DMS114 treated with DMSO at 0.1 percent for 48 hours (cell line): Measurements from ENCODE around the gene C1orf74.

Experiments used
- DNase-seq: peaks from one replicate; lab custom pipeline; 2025; ENCODE audit not compliant: unreplicated experiment; lab: John Stamatoyannopoulos, UW

Gene C1orf74

GRCh38 chr1:209747580-209748262 lies 36.6 kb downstream of the C1orf74 start:
- DNase-seq: no peak

- DNase-seq: no peak
These were observed 37.8 kb downstream of the C1orf74 start for GRCh38 chr1:209746451-209747165.

GRCh38 chr1:209743145-209743482 lies 41.2 kb downstream of the C1orf74 start:
- no peak for DNase-seq

- DNase-seq: no peak
These were observed 41.8 kb downstream of the C1orf74 start for GRCh38 chr1:209742409-209743144.

GRCh38 chr1:209741889-209742288 lies 42.5 kb downstream of the C1orf74 start:
- no peak for DNase-seq

- DNase-seq: no peak
These were observed 43.2 kb downstream of the C1orf74 start for GRCh38 chr1:209741193-209741592.

- DNase-seq: no peak
These were observed 46.1 kb downstream of the C1orf74 start for GRCh38 chr1:209738270-209738669.

GRCh38 chr1:209737118-209737505 lies 47.2 kb downstream of the C1orf74 start:
- DNase-seq: no peak

- no peak for DNase-seq
These were observed 47.8 kb downstream of the C1orf74 start for GRCh38 chr1:209736490-209737117.

- DNase-seq: no peak
These were observed 50.8 kb downstream of the C1orf74 start for GRCh38 chr1:209733409-209734192.

GRCh38 chr1:209732725-209733124 lies 51.6 kb downstream of the C1orf74 start:
- no peak for DNase-seq

- DNase-seq: no peak
These were observed 54.9 kb downstream of the C1orf74 start for GRCh38 chr1:209729436-209729835.
